PC-3 (cell line): Measurements from ENCODE around the gene JMJD7. TPM values are rescaled to one million over a fixed set of nuclear protein-coding genes. Genes with fewer than 3 reads are reported as not detected.

ENCODE experiments used
- ATAC-seq: fragments of 200-7000 bp; cut with Tn5 transposase; 2 replicates; pipeline ENCODE4 v1.9.1; 2020; ENCODE audit warnings: mild to moderate bottlenecking, moderate library complexity
- BruUV-seq: library from RNA; stranded (reverse); fragments of 400-500 nt; replicated peaks from 2 replicates; lab custom pipeline; 2021; lab: Mats Ljungman, UMichigan
- CTCF ChIA-PET: fragments of 300-600 bp; sonication (Branson Sonifier 250); formaldehyde crosslinking; loops from one replicate; lab custom pipeline; 2022; ENCODE audit warnings: antibody characterized with exemption; lab: Charles Lee
- POLR2A ChIA-PET: fragments of 300-600 bp; sonication (Branson Sonifier 250); formaldehyde crosslinking; loops from one replicate; lab custom pipeline; 2022; ENCODE audit warnings: antibody characterized with exemption; ENCODE audit not compliant: unreplicated experiment; lab: Charles Lee
- DNase-seq: peaks from one replicate; pipeline ENCODE4 v3.0.0-alpha.2; 2015
- H2AFZ ChIP-seq: fragments of 300-600 bp; sonication (generic); 2 replicates; pipeline ENCODE4 v1.6.0; 2016; ENCODE audit warnings: antibody characterized with exemption, low read length
- H3F3A ChIP-seq: fragments of 300-600 bp; sonication (generic); one replicate; pipeline ENCODE4 v1.6.0; 2017; ENCODE audit warnings: antibody characterized with exemption, low read length, control low read depth, mild to moderate bottlenecking; ENCODE audit not compliant: unreplicated experiment
- H3K27ac ChIP-seq: fragments of 300-600 bp; sonication (generic); 2 replicates; pipeline ENCODE4 v1.5.1; 2016; ENCODE audit warnings: mild to moderate bottlenecking, low read length
- H3K27me3 ChIP-seq: fragments of 300-600 bp; sonication (generic); 2 replicates; pipeline ENCODE4 v1.6.1; 2016; ENCODE audit warnings: low read length, mixed read lengths
- H3K36me3 ChIP-seq: fragments of 300-600 bp; sonication (generic); 2 replicates; pipeline ENCODE4 v1.6.1; 2016; ENCODE audit warnings: low read depth, mixed run types, low read length, mixed read lengths
- H3K4me1 ChIP-seq: fragments of 300-600 bp; sonication (generic); 2 replicates; pipeline ENCODE4 v1.5.1; 2016; ENCODE audit warnings: low read length; ENCODE audit not compliant: insufficient read depth
- H3K4me2 ChIP-seq: fragments of 300-600 bp; sonication (generic); 2 replicates; pipeline ENCODE4 v1.6.0; 2016; ENCODE audit warnings: low read length
- H3K4me3 ChIP-seq: fragments of 300-600 bp; sonication (generic); 2 replicates; pipeline ENCODE4 v1.5.1; 2016; ENCODE audit warnings: mild to moderate bottlenecking, low read length, mixed read lengths
- H3K79me2 ChIP-seq: fragments of 300-600 bp; sonication (generic); 2 replicates; pipeline ENCODE4 v1.6.1; 2017; ENCODE audit warnings: low read length, mixed read lengths
- H3K9ac ChIP-seq: fragments of 300-600 bp; sonication (generic); 2 replicates; pipeline ENCODE4 v1.6.0; 2016; ENCODE audit warnings: mild to moderate bottlenecking, low read length
- H3K9me2 ChIP-seq: fragments of 300-600 bp; sonication (generic); replicated peaks from 2 replicates; pipeline ENCODE4 v1.6.1; 2016; ENCODE audit warnings: mixed run types, low read length, mixed read lengths
- H3K9me3 ChIP-seq: fragments of 300-600 bp; sonication (generic); 2 replicates; pipeline ENCODE4 v1.6.1; 2016; ENCODE audit warnings: low read length, mixed read lengths
- H4K20me1 ChIP-seq: fragments of 300-600 bp; sonication (generic); 2 replicates; pipeline ENCODE4 v1.6.1; 2016; ENCODE audit warnings: low read length, mixed read lengths
- EZH2 ChIP-seq: fragments of 300-600 bp; sonication (generic); IDR thresholded peaks from one replicate; pipeline ENCODE4 v1.6.1; 2017; ENCODE audit warnings: antibody characterized with exemption, mild to moderate bottlenecking, low read length; ENCODE audit not compliant: unreplicated experiment
- EZH2phosphoT487 ChIP-seq: fragments of 300-600 bp; sonication (generic); IDR thresholded peaks from 2 replicates; pipeline ENCODE4 v1.6.1; 2018; ENCODE audit warnings: mild to moderate bottlenecking, antibody characterized with exemption, low read length, borderline replicate concordance
- intact Hi-C: fragments of 100-400 bp; cut with micrococcal nuclease; formaldehyde crosslinking; loops from 2 replicates; pipeline ENCODE4 v1.9.0; 2023
- total RNA-seq: library from RNA; depleted of rRNA; stranded (reverse); fragments of >200 nt; gene quantifications from 2 replicates; pipeline ENCODE4 v1.2.3, GENCODE V29; 2014
- TF ChIP-seq, protein P1 (sequence below): fragments of 300-600 bp; sonication (generic); conservative IDR thresholded peaks from 2 replicates; pipeline ENCODE4 v1.5.1; 2017; ENCODE audit warnings: antibody characterized with exemption, low read depth, mild to moderate bottlenecking, low read length

Gene JMJD7
- total RNA-seq, 1 experiment from 2014 or later = 13.7 TPM

GRCh38 chr15:41849204-41849603 is 21.3 kb downstream of the JMJD7 start:
- Histone ChIP-seq H3K9me3 (no peaks in the 10 kb centered on the region), H3K4me1 (no peaks in the 10 kb centered on the region), H2AFZ (no peak overlapping the region), H3K27me3 (no peaks in the 10 kb centered on the region), H3K4me3 (no peak overlapping the region), H3K27ac (no peak overlapping the region), H3F3A (no peaks in the 10 kb centered on the region), H3K36me3 (no peaks in the 10 kb centered on the region; the same call in 1 of the 2 replicates), H3K4me2 (no peak overlapping the region), H3K79me2 (no peaks in the 10 kb centered on the region), H3K9me2 (no peaks in the 10 kb centered on the region), H3K9ac (no peak overlapping the region), H4K20me1 (no peaks in the 10 kb centered on the region)
- TF ChIP-seq, protein P1, sequence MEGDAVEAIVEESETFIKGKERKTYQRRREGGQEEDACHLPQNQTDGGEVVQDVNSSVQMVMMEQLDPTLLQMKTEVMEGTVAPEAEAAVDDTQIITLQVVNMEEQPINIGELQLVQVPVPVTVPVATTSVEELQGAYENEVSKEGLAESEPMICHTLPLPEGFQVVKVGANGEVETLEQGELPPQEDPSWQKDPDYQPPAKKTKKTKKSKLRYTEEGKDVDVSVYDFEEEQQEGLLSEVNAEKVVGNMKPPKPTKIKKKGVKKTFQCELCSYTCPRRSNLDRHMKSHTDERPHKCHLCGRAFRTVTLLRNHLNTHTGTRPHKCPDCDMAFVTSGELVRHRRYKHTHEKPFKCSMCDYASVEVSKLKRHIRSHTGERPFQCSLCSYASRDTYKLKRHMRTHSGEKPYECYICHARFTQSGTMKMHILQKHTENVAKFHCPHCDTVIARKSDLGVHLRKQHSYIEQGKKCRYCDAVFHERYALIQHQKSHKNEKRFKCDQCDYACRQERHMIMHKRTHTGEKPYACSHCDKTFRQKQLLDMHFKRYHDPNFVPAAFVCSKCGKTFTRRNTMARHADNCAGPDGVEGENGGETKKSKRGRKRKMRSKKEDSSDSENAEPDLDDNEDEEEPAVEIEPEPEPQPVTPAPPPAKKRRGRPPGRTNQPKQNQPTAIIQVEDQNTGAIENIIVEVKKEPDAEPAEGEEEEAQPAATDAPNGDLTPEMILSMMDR = no peak
- TF ChIP-seq EZH2phosphoT487 (no peak), EZH2 (no peak)
- ChIA-PET CTCF (no interaction called here), POLR2A (no interaction called here)
- ATAC-seq (no peak), DNase-seq (no peak)
- intact Hi-C loops = no loop called here
- no TSS peak for BruUV-seq

DNA sequence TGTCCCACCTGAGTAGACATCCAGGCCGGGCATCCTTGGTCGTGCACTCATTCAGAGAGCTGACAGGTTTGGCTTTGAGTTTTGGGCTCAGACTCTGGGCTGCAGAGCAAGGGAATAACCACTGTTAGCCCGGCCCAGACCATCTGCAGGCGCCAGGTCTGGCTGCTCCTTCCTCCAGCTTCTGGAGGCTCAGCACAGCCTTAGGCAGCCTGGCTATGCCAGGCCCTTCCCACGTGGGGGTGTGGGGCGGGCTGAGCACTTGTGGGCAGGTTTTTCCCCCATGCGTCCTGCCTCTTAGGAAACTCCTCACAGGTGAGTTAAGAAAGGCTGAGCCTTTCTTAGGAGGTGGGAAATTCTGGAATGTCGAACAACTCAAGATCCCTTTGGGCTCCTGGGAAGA is 22.0 kb downstream of the JMJD7 start:
- Histone ChIP-seq H4K20me1 (no peaks in the 10 kb centered on the region), H3K9ac (no peak overlapping the region), H3K4me1 (no peaks in the 10 kb centered on the region), H3K79me2 (no peaks in the 10 kb centered on the region), H3F3A (no peaks in the 10 kb centered on the region), H3K27me3 (no peaks in the 10 kb centered on the region), H3K9me3 (no peaks in the 10 kb centered on the region), H3K27ac (no peak overlapping the region), H3K36me3 (no peaks in the 10 kb centered on the region; the same call in 1 of the 2 replicates), H3K4me2 (no peak overlapping the region), H2AFZ (no peak overlapping the region), H3K4me3 (no peak overlapping the region), H3K9me2 (no peaks in the 10 kb centered on the region)
- BruUV-seq = no TSS peak
- TF ChIP-seq EZH2 = no peak
- no peak for TF ChIP-seq EZH2phosphoT487
- TF ChIP-seq, protein P1 = no peak
- ATAC-seq = no peak
- intact Hi-C loops = no loop called here
- ChIA-PET POLR2A (no interaction called here), CTCF (no interaction called here)
- no peak for DNase-seq

DNA sequence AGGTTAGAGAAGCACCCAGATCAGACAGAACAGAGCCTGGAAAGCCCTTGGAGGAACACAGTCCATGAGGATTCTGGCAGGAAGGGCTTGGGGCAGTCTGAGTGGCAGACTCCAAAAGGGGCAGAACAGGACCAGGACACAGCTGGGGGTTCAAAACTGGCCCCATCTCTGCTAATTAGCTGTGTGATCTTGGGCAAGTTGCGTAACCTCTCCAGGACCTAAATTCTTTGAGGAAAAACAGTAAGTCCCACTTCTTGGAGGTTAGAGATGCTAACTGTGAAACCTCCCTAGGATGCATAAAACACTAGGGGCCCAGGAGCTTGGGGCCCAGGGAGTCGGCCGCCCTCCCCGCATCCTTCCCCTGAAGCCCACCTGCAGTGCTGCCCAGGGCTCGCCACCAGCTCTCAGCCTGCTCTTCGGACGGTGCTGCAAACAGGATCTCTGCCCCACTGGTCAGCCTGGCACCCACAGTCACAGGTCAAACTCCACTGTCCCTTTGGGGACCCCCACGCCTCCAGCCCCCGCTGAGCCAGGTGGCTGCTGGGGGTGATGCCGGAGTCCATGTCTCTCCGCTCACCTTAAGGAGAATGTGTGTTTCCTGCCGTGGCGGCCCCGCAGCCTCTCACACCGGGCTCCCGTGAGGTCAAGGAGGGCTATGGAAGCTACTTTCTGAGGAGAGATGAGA is 22.7 kb downstream of the JMJD7 start:
- no peaks in the 10 kb centered on the region; the same call in 1 of the 2 replicates for H3K36me3 ChIP-seq

More for the DNA sequence above, 22.7 kb downstream of the JMJD7 start:
- no peak overlapping the region for H3K9ac ChIP-seq
- no peaks in the 10 kb centered on the region for H3K4me1 ChIP-seq
- intact Hi-C loops = no loop called here
- POLR2A ChIA-PET = no interaction called here
- no peaks in the 10 kb centered on the region for H3K9me2 ChIP-seq
- CTCF ChIA-PET = interaction anchor here (0.6 kb wide), 1 partner anchor 39 kb away, joined by 4 read pairs; no protein-coding TSS in a partner anchor
- no peaks in the 10 kb centered on the region for H3F3A ChIP-seq
- BruUV-seq = TSS peak; percentile 18
- H3K27me3 ChIP-seq = no peaks in the 10 kb centered on the region
- no peaks in the 10 kb centered on the region for H3K79me2 ChIP-seq
- no peak overlapping the region for H3K27ac ChIP-seq
- no peak for ATAC-seq
- H3K4me3 ChIP-seq = no peak overlapping the region
- H4K20me1 ChIP-seq = no peaks in the 10 kb centered on the region
- no peaks in the 10 kb centered on the region for H3K9me3 ChIP-seq
- TF ChIP-seq EZH2 (no peak), EZH2phosphoT487 (no peak)
- TF ChIP-seq, protein P1 = no peak
- H2AFZ ChIP-seq = no peak overlapping the region
- DNase-seq = no peak
- H3K4me2 ChIP-seq = no peak overlapping the region
